ENCODE data around the gene PLCXD1. TPM values are rescaled to one million over a fixed set of nuclear protein-coding genes. Genes with fewer than 3 reads are reported as not detected.
A peak's percentile ranks its signal among the peaks of the same experiment; 100 is the strongest.
"Not testable (repeated sequence)": the region's sequence is repeated elsewhere in the genome, so short reads cannot be mapped to it uniquely, and the experiment has no call there.

Gene PLCXD1
- total RNA-seq, 1 donor from 2014 or later: 5.1 TPM

DNA sequence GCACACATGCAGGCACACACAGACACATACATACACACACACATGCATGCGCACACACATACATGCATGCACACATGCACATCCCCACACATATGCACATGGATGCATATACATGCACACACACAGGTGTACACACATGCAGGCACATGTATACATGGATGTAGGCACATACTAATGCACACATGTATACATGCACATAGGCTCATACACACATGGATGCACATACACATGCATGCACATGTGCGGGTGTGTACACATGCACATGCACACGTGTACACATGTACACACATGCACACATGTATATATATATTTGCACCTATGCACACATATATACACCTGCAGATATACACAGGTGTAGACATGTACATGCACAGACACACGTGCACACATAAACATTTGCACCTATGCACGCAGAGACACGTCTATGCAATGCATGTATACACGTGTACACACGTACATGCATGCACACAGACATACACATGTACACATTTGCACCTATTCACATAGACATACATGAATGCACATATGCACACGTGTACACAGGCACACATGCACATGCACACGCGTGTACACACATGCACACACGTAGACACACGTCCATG, 4.0 kb downstream of the PLCXD1 start:
- intact Hi-C loops (cut with DNase I): no loop called here
- peak; percentile 4 for DNase-seq
- ATAC-seq (ENCODE audit: poor library complexity): no peak

GRCh38 chrX:287670-288069, 6.5 kb downstream of the PLCXD1 start:
- intact Hi-C loops (cut with DNase I): no loop called here
- no peak for ATAC-seq (ENCODE audit: poor library complexity)
- DNase-seq: peak; percentile 19

GRCh38 chrX:288561-288991, 7.4 kb downstream of the PLCXD1 start:
- ATAC-seq (ENCODE audit: poor library complexity) (no peak), DNase-seq (peak; percentile 37)
- intact Hi-C loops (cut with DNase I): no loop called here

- intact Hi-C loops (cut with DNase I): no loop called here
- DNase-seq: peak; percentile 33
- ATAC-seq (ENCODE audit: poor library complexity): no peak
These were observed 9.4 kb downstream of the PLCXD1 start for GRCh38 chrX:290476-291166.

- DNase-seq: peak; percentile 31
- ATAC-seq (ENCODE audit: poor library complexity): no peak
- intact Hi-C loops (cut with DNase I): no loop called here
These were observed 10.3 kb downstream of the PLCXD1 start for GRCh38 chrX:291411-291901.

- ATAC-seq (ENCODE audit: poor library complexity): no peak
- DNase-seq: peak; percentile 28
- intact Hi-C loops (cut with DNase I): no loop called here
These were observed 12.0 kb downstream of the PLCXD1 start for GRCh38 chrX:292900-293897.

- intact Hi-C loops (cut with DNase I): no loop called here
- ATAC-seq (ENCODE audit: poor library complexity): no peak
- DNase-seq: peak; percentile 28
These were observed 14.0 kb downstream of the PLCXD1 start for GRCh38 chrX:295136-295535.

DNA sequence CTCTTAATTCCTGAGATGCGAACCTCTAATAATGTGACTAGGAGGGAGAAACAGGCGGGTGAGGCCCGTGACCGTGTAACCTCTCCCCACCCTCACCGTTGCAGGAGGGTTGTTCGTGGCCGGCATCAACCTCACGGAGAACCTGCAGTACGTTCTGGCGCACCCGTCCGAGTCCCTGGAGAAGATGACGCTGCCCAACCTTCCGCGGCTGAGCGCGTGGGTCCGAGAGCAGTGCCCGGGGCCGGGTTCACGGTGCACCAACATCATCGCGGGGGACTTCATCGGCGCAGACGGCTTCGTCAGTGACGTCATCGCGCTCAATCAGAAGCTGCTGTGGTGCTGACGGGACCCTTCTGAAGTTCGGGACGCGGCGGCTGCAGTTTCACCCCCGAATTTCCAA, 17.8 kb downstream of the PLCXD1 start:
- DNase-seq (peak; percentile 26), ATAC-seq (ENCODE audit: poor library complexity) (no peak)
- intact Hi-C loops (cut with DNase I): no loop called here

- no peak for DNase-seq
- ATAC-seq (ENCODE audit: poor library complexity): no peak
- intact Hi-C loops (cut with DNase I): no loop called here
These were observed 19.2 kb downstream of the PLCXD1 start for GRCh38 chrX:300334-300733.

DNA sequence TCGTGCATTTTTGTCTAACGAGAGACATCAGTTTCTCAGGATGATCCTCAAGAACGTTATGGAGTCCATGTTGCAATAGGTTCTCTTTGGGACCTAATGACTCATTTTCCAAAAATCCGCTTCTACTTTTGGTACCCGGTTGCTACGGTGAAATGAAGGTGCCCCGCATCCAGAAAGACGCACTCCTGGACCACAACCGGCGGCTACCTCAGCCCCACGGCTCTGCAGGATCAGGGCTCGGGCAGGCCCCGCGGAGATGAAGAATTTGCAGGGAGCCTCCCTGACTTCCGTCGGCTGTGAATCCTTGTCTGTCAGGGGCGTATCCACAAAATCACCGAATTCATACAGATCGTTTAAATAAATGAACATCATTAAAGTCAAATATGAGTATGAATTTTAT, 21.8 kb downstream of the PLCXD1 start:
- ATAC-seq (ENCODE audit: poor library complexity) (no peak), DNase-seq (peak; percentile 31)
- intact Hi-C loops (cut with DNase I): no loop called here

DNA sequence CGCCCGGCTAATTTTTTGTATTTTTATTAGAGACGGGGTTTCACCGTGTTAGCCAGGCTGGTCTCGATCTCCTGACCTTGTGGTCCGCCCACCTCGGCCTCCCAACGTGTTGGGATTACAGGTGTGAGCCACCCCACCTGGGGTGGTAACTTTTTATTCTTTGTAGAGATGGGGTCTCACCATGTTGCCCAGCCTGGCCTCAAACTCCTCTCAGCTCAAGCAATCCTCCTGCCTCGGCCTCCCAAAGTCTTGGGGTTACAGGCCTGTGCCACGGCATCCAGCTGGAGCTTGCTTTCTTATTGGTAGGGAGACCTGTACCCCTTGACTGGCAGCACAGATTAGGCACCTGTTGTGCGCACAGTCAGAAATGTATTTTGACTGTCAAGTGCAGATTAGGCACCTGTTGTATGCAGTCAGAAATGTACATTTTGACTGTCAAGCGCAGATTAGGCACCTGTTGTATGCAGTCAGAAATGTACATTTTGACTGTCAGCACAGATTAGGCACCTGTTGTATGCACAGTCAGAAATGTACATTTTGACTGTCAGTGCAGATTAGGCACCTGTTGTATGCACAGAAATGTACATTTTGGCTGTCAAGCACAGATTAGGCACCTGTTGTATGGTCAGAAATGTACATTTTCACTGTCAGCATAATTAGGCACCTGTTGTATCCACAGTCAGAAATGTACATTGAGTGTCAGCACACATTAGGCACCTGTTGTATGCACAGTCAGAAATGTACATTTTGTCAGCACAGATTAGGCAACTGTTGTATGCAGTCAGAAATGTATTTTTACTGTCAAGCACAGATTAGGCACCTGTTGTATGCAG, 24.8 kb downstream of the PLCXD1 start:
- intact Hi-C loops (cut with DNase I); ATAC-seq (ENCODE audit: poor library complexity): not testable (repeated sequence)
- peak; percentile 17 for DNase-seq

GRCh38 chrX:306614-307251, 25.6 kb downstream of the PLCXD1 start:
- ATAC-seq (ENCODE audit: poor library complexity); DNase-seq; intact Hi-C loops (cut with DNase I): not testable (repeated sequence)

- intact Hi-C loops (cut with DNase I): no loop called here
- ATAC-seq (ENCODE audit: poor library complexity) (no peak), DNase-seq (peak; percentile 39)
These were observed 26.3 kb downstream of the PLCXD1 start for GRCh38 chrX:307261-308111.

DNA sequence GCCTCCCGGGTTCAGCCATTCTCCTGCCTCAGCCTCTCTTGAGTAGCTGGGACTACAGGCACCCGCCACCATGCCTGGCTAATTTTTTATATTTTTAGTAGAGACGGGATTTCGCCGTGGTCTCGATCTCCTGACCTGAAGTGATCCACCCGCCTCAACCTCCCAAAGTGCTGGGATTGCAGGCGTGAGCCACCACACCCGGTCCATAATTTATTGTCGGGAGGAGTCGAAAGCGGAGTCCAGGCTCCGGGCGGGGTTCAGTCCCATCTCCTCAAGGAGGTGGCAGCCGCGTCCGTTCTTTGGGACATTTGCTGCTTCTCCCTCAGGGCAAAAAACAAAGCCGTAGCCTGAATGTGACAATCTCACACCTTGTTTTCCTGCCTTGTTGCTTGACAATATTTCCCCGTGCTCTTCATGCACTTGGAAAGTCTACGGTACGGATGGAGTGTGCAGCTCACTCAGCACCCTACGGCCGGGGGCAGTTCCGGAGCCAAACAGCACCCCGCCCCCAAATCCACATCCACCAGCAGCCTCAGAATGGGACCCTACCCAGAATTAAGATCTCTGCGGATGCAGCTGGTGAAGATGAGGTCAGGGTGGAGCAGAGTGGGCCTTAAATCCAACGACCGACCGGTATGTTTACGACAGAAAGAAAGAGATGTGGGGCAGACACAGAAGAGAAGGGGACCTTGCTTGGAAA, 27.8 kb downstream of the PLCXD1 start:
- ATAC-seq (ENCODE audit: poor library complexity) (no peak), DNase-seq (peak; percentile 29)
- intact Hi-C loops (cut with DNase I): no loop called here

DNA sequence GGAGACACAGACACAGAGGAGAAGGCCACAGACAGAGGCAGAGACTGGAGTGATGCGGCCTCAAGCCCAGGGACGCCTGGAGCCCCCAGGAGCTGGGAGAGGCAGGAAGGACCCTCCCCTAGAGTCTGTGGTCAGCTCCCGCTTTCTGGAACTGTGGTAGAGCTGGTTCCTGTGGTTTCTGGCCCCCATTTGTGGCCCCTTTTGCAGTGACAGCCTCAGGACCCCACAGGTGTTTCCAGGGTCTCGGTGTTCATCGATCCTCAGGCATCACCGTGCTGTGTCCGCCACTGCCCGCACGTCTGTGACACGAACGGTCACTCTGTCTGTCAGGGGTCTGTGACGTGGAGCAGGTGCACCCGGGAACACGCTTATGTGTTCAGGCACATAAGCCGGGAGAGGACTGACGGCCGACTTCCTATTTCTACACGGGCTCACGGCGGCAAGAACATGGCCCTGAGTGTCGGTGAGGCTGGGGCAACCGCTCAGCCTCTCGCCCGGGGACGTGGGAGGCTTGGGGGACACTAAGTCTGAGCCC, 29.5 kb downstream of the PLCXD1 start:
- ATAC-seq (ENCODE audit: poor library complexity): no peak
- intact Hi-C loops (cut with DNase I): no loop called here
- DNase-seq: peak; percentile 20

All from Right ventricle myocardium superior (tissue), 1 donor.